PC-9 (cell line): ENCODE measurements around the gene LIPC.

Source experiments
- CTCF ChIP-seq: fragments of 200-600 bp; sonication (generic); conservative IDR thresholded peaks from 2 replicates; pipeline ENCODE4 v1.6.1; 2017; ENCODE audit warnings: mixed run types, antibody characterized with exemption, mild to moderate bottlenecking, moderate library complexity
- EZH2 ChIP-seq: fragments of 200-600 bp; sonication (generic); IDR thresholded peaks from 2 replicates; pipeline ENCODE4 v1.8.0; 2017; ENCODE audit warnings: antibody characterized with exemption, low read depth

DNA sequence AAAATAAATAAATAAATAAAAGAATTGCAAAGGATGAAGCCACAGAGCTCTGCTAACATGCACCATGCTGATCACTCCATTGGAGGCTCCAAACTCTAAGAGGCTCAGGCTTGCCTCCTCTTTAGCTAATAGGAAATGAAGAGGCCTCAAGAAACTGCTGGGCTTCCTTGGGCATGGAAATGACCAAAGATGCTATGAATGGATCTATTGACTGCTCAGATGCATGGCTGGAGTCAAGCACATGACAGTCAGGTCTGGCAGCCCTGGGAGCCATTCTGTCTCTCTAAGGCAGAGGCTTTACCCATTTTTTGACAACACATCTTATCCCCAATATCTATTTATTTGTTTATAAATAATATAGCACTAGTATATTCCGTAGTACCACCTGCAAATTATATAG lies 5.3 kb upstream of the LIPC start:
- TF ChIP-seq EZH2 (no peak), CTCF (no peak)
